Natural killer cell treated with Interleukin-12 subunit alpha and Interleukin-12 subunit beta and Interleukin-15 and Interleukin-18, amount 100 ng/mL, for 72 hours (primary cell): ENCODE data around the gene UMODL1. TPM values are rescaled to one million over a fixed set of nuclear protein-coding genes. Genes with fewer than 3 reads are reported as not detected.
"Not testable (repeated sequence)": the region's sequence is repeated elsewhere in the genome, so short reads cannot be mapped to it uniquely, and the experiment has no call there.

Experiments used
- ATAC-seq, 2 donors: fragments of 150-1000 bp; cut with Tn5 transposase in 1 of 2; sonication (Bioruptor Pico), chemical (Tn5 transposase) in 1 of 2; 2 replicates each; pipeline ENCODE4 v1.10.0; 2021
- DNase-seq: peaks from one replicate; pipeline ENCODE4 v3.0.0; 2022; ENCODE audit warnings: low spot score
- H3K27ac Mint-ChIP-seq, 2 donors: 1 replicate in 1 of 2; 2 replicates in 1 of 2; pipeline ENCODE4 v1.8.0; 2022; ENCODE audit warnings: mixed read lengths in 2 of 2, mild to moderate bottlenecking in 1 of 2, moderate library complexity in 1 of 2
- H3K27me3 Mint-ChIP-seq, 2 donors: 1 replicate in 1 of 2; 2 replicates in 1 of 2; pipeline ENCODE4 v1.8.0; 2022; ENCODE audit warnings: mixed read lengths in 2 of 2
- H3K36me3 Mint-ChIP-seq: one replicate; pipeline ENCODE4 v1.8.0; 2022; ENCODE audit warnings: mixed read lengths
- H3K4me1 Mint-ChIP-seq, 2 donors: 1 replicate in 1 of 2; 2 replicates in 1 of 2; pipeline ENCODE4 v1.8.0; 2022; ENCODE audit warnings: low read depth in 2 of 2, mixed read lengths in 2 of 2, mild to moderate bottlenecking in 1 of 2
- H3K4me3 Mint-ChIP-seq: one replicate; pipeline ENCODE4 v1.8.0; 2022; ENCODE audit warnings: mixed read lengths
- H3K9me3 Mint-ChIP-seq: 2 replicates; pipeline ENCODE4 v1.8.0; 2022; ENCODE audit warnings: mixed read lengths
- total RNA-seq, 2 donors: library from RNA; stranded (reverse); gene quantifications; one replicate each; pipeline ENCODE4 v1.2.3, GENCODE V29; 2022

The UMODL1 gene
- total RNA-seq, 2 donors from 2014 or later = not detected

- Mint-ChIP-seq H3K4me1 (no peaks in the 10 kb centered on the region), H3K36me3 (no peaks in the 10 kb centered on the region), H3K9me3 (no peaks in the 10 kb centered on the region), H3K27me3 (peaks cover 0 to 2% of the 10 kb centered on the region in 2 donors), H3K4me3 (no peak overlapping the region), H3K27ac (no peak overlapping the region)
- DNase-seq (no peak), ATAC-seq (no peak)
Observed at GRCh38 chr21:42179316-42179715, 108.2 kb downstream of the UMODL1 start.

GRCh38 chr21:42180001-42180400 lies 108.9 kb downstream of the UMODL1 start:
- H3K36me3 Mint-ChIP-seq, DNase-seq, H3K27me3 Mint-ChIP-seq, H3K9me3 Mint-ChIP-seq, H3K4me3 Mint-ChIP-seq, H3K4me1 Mint-ChIP-seq, ATAC-seq, H3K27ac Mint-ChIP-seq: not testable (repeated sequence)

- Mint-ChIP-seq H3K4me3 (no peak overlapping the region), H3K4me1 (peaks cover 24 to 26% of the 10 kb centered on the region in 2 donors), H3K27ac (no peak overlapping the region), H3K27me3 (no peaks in the 10 kb centered on the region), H3K36me3 (peaks cover 13% of the 10 kb centered on the region), H3K9me3 (no peaks in the 10 kb centered on the region)
- DNase-seq = no peak
- ATAC-seq = no peak
Observed at GRCh38 chr21:42182713-42183371, 111.7 kb downstream of the UMODL1 start.

- H3K4me1 Mint-ChIP-seq = peaks cover 32 to 34% of the 10 kb centered on the region in 2 donors
- no peak overlapping the region for H3K4me3 Mint-ChIP-seq
- H3K36me3 Mint-ChIP-seq = peaks cover 13% of the 10 kb centered on the region
- no peak overlapping the region for H3K27ac Mint-ChIP-seq
- ATAC-seq (no peak), DNase-seq (no peak)
- H3K9me3 Mint-ChIP-seq = no peaks in the 10 kb centered on the region
- H3K27me3 Mint-ChIP-seq = no peaks in the 10 kb centered on the region
Observed at GRCh38 chr21:42183374-42184266, 112.5 kb downstream of the UMODL1 start.

GRCh38 chr21:42186591-42186990 lies 115.5 kb downstream of the UMODL1 start:
- no peaks in the 10 kb centered on the region for H3K9me3 Mint-ChIP-seq
- ATAC-seq (no peak), DNase-seq (no peak)
- peaks cover 0 to under 1% of the 10 kb centered on the region in 2 donors for H3K27me3 Mint-ChIP-seq
- peak overlapping the region; percentile 63 to 78 for H3K27ac Mint-ChIP-seq
- peak overlapping the region; percentile 41 for H3K4me3 Mint-ChIP-seq
- peaks cover 54 to 56% of the 10 kb centered on the region in 2 donors for H3K4me1 Mint-ChIP-seq
- peaks cover 13% of the 10 kb centered on the region for H3K36me3 Mint-ChIP-seq

- Mint-ChIP-seq H3K4me1 (peaks cover 69 to 71% of the 10 kb centered on the region in 2 donors), H3K4me3 (peak overlapping the region; percentile 79), H3K36me3 (peaks cover 13% of the 10 kb centered on the region), H3K27me3 (peaks cover 0 to 2% of the 10 kb centered on the region in 2 donors), H3K9me3 (no peaks in the 10 kb centered on the region), H3K27ac (peak overlapping the region; percentile 63 to 78)
- ATAC-seq (peak; percentile 93 to 96), DNase-seq (peak; percentile 91)
Observed at GRCh38 chr21:42187976-42188653, 117.0 kb downstream of the UMODL1 start.

DNA sequence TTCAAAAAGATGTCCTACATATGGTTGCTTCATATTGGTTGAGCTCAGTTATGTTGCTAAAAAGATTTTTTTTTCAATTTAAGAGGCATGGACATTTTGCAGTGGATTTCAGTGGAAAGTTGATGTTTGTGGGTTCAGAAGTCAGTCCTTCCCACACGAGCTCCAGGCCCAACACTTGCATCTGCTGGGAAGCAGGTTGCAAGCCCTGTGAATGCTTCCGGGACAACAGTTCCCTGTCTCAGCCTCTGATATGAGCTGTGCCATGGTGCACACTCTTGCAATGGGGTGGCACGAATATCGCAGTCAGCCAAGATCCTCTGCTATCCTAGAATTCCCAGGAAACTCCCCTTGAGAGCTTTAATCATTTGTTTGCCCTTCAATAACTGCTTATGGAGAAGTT lies 117.5 kb downstream of the UMODL1 start:
- H3K4me1 Mint-ChIP-seq = peaks cover 74 to 77% of the 10 kb centered on the region in 2 donors
- DNase-seq = no peak

GRCh38 chr21:42189431-42189830 lies 118.3 kb downstream of the UMODL1 start:
- Mint-ChIP-seq H3K27me3 (peaks cover 0 to 6% of the 10 kb centered on the region in 2 donors), H3K4me3 (peak overlapping the region; percentile 78), H3K27ac (peak overlapping the region; percentile 47 to 57), H3K9me3 (no peaks in the 10 kb centered on the region), H3K4me1 (peaks cover 80 to 83% of the 10 kb centered on the region in 2 donors), H3K36me3 (peaks cover 13% of the 10 kb centered on the region)
- ATAC-seq (no peak), DNase-seq (no peak)

More for the DNA sequence above, 117.5 kb downstream of the UMODL1 start:
- Mint-ChIP-seq H3K36me3 (peaks cover 13% of the 10 kb centered on the region), H3K27me3 (peaks cover 0 to 4% of the 10 kb centered on the region in 2 donors), H3K27ac (peak overlapping the region; percentile 63 to 78), H3K4me3 (peak overlapping the region; percentile 79), H3K9me3 (no peaks in the 10 kb centered on the region)
- no peak for ATAC-seq

DNA sequence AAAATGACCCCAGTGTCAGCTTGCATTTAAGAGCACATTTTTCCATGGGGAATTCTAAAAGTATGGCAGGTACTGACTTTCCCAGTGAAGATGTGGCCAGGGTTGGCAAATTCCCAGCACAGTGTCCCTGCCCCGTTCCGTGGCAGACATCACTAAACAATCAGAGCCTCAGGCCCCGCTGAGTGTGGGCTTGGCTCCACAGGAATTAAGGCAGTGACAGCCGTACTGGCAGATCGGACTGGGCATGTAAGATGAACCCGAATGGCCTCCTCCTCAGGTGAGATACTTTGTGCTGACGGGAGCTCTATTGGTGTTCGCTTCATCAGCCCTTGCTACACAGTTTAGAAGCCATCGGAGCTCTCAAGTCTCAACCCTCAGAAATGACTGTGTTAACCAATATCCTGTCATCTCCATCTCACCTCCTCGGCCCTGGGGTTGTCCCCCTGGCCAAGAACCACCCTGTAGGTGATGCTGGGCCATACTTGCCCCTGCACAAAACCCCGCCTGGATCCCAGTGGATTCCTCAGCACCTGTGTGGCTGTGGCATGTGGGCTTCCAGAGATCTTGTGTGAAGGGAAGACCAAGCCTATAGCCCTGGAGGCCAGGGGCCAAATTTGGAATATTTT lies 118.9 kb downstream of the UMODL1 start:
- peak; percentile 75 to 81 for ATAC-seq
- peak; percentile 83 for DNase-seq
- no peaks in the 10 kb centered on the region for H3K9me3 Mint-ChIP-seq
- H3K4me1 Mint-ChIP-seq = peaks cover 83 to 87% of the 10 kb centered on the region in 2 donors
- H3K4me3 Mint-ChIP-seq = peak overlapping the region; percentile 78
- peaks cover 13% of the 10 kb centered on the region for H3K36me3 Mint-ChIP-seq
- H3K27me3 Mint-ChIP-seq = peaks cover 0 to 7% of the 10 kb centered on the region in 2 donors
- peak overlapping the region; percentile 47 to 57 for H3K27ac Mint-ChIP-seq

- Mint-ChIP-seq H3K27me3 (peaks cover 1 to 8% of the 10 kb centered on the region in 2 donors), H3K4me1 (peaks cover 88 to 89% of the 10 kb centered on the region in 2 donors), H3K36me3 (peaks cover 13% of the 10 kb centered on the region), H3K27ac (peak overlapping the region; percentile 47 to 57), H3K9me3 (no peaks in the 10 kb centered on the region), H3K4me3 (peak overlapping the region; percentile 78)
- ATAC-seq (no peak), DNase-seq (no peak)
Observed at GRCh38 chr21:42190486-42190863, 119.4 kb downstream of the UMODL1 start.

- peak overlapping the region; percentile 83 for H3K4me3 Mint-ChIP-seq
- peaks cover 8% of the 10 kb centered on the region for H3K36me3 Mint-ChIP-seq
- peaks cover 4 to 9% of the 10 kb centered on the region in 2 donors for H3K27me3 Mint-ChIP-seq
- H3K9me3 Mint-ChIP-seq = no peaks in the 10 kb centered on the region
- no peak overlapping the region for H3K27ac Mint-ChIP-seq
- DNase-seq (no peak), ATAC-seq (no peak)
- peaks cover 86 to 88% of the 10 kb centered on the region in 2 donors for H3K4me1 Mint-ChIP-seq
Observed at GRCh38 chr21:42191064-42191463, 119.9 kb downstream of the UMODL1 start.

- no peaks in the 10 kb centered on the region for H3K36me3 Mint-ChIP-seq
- DNase-seq (no peak), ATAC-seq (no peak)
- peak overlapping the region; percentile 64 to 85 for H3K27ac Mint-ChIP-seq
- H3K9me3 Mint-ChIP-seq = no peaks in the 10 kb centered on the region
- peaks cover 4 to 9% of the 10 kb centered on the region in 2 donors for H3K27me3 Mint-ChIP-seq
- H3K4me1 Mint-ChIP-seq = peaks cover 77 to 79% of the 10 kb centered on the region in 2 donors
- H3K4me3 Mint-ChIP-seq = peak overlapping the region; percentile 83
Observed at GRCh38 chr21:42191696-42192595, 120.8 kb downstream of the UMODL1 start.
